ENCODE results near the gene PVR.
"Not testable (repeated sequence)": the region's sequence is repeated elsewhere in the genome, so short reads cannot be mapped to it uniquely, and the experiment has no call there.

The PVR gene

GRCh38 chr19:44627631-44628030 lies 16.1 kb upstream of the PVR start:
- Mint-ChIP-seq H3K27ac (no peak overlapping the region), H3K4me3 (no peak overlapping the region)

DNA sequence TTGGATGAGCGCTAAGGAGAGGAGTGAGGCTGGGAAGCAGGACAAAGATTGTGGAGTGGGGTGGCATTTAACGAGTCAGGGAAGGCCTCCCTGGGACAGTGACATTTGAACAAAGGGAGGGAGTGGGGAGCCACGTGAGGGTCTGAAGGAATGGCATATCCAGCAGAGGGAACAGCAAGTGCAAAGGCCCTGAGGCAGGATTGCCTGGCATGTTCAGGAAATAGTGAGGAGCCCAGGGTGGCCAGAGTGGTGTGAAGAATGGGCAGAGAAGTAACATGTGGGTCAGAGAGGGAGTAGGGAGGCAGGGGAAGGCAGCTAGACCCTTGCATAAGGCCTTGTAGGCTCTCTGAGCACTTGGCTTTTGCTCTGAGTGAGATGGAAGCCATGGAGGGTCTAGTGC lies 14.9 kb upstream of the PVR start:
- no peaks in the 10 kb centered on the region for H3K4me1 Mint-ChIP-seq (ENCODE audit: low read depth)
- H3K27me3 Mint-ChIP-seq (ENCODE audit: low read depth) = no peaks in the 10 kb centered on the region
- H3K36me3 Mint-ChIP-seq (ENCODE audit: low read depth) = no peaks in the 10 kb centered on the region
- no peak overlapping the region for H3K27ac Mint-ChIP-seq
- no peaks in the 10 kb centered on the region for H3K9me3 Mint-ChIP-seq
- H3K4me3 Mint-ChIP-seq = no peak overlapping the region

More at GRCh38 chr19:44627631-44628030, 16.1 kb upstream of the PVR start:
- Mint-ChIP-seq H3K4me1 (ENCODE audit: low read depth) (no peaks in the 10 kb centered on the region), H3K9me3 (peaks cover 2% of the 10 kb centered on the region), H3K27me3 (ENCODE audit: low read depth) (no peaks in the 10 kb centered on the region), H3K36me3 (ENCODE audit: low read depth) (no peaks in the 10 kb centered on the region)

DNA sequence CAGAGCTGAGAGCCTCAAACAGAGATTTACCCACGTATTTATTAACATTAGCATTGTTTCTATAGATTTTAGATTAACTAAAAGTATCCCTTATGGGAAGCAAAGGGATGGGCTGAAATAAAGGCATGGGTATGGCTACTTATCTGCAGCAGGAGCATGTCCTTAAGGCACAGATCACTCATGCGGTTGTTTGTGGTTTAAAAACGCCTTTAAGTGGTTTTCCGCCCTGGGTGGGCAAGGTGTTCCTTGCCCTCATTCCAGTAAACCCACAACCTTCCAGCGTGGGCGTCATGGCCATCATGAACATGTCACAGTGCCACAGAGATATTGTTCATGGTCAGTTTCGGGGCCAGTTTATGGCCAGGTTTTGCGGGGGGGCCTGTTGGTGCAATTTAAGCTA lies 12.1 kb upstream of the PVR start:
- not testable (repeated sequence) for H3K27me3 Mint-ChIP-seq (ENCODE audit: low read depth); H3K27ac Mint-ChIP-seq; H3K4me1 Mint-ChIP-seq (ENCODE audit: low read depth); H3K4me3 Mint-ChIP-seq; H3K36me3 Mint-ChIP-seq (ENCODE audit: low read depth); H3K9me3 Mint-ChIP-seq

GRCh38 chr19:44634058-44634457 lies 9.7 kb upstream of the PVR start:
- not testable (repeated sequence) for H3K27ac Mint-ChIP-seq

DNA sequence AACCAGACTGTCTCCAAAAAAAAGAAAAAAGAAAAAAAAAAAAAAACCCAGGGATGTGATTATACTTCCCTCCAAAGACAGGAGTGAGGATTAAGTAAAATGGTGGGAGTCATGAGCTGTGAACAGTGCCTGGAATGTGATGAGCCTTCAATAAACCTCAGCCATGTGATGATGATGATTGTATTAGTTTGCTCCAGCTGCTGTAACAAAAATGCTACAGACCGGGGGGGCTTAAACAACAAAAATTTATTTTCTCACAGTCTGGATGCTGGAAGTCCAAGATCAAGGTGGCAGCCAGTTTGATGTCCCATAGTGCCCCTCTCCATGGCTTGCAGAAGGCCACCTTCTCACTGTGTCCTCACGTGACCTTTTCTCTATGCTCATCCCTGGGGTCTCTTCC lies 8.9 kb upstream of the PVR start:
- Mint-ChIP-seq H3K9me3 (peaks cover 3% of the 10 kb centered on the region), H3K36me3 (ENCODE audit: low read depth) (no peaks in the 10 kb centered on the region), H3K27me3 (ENCODE audit: low read depth) (no peaks in the 10 kb centered on the region), H3K27ac (no peak overlapping the region), H3K4me3 (no peak overlapping the region), H3K4me1 (ENCODE audit: low read depth) (no peaks in the 10 kb centered on the region)

More at GRCh38 chr19:44634058-44634457, 9.7 kb upstream of the PVR start:
- H3K9me3 Mint-ChIP-seq; H3K4me1 Mint-ChIP-seq (ENCODE audit: low read depth); H3K36me3 Mint-ChIP-seq (ENCODE audit: low read depth); H3K4me3 Mint-ChIP-seq; H3K27me3 Mint-ChIP-seq (ENCODE audit: low read depth): not testable (repeated sequence)

- Mint-ChIP-seq H3K27ac (no peak overlapping the region), H3K36me3 (ENCODE audit: low read depth) (no peaks in the 10 kb centered on the region), H3K9me3 (peaks cover 3% of the 10 kb centered on the region), H3K4me1 (ENCODE audit: low read depth) (no peaks in the 10 kb centered on the region), H3K27me3 (ENCODE audit: low read depth) (no peaks in the 10 kb centered on the region), H3K4me3 (no peak overlapping the region)
Measured at GRCh38 chr19:44635581-44636438, 7.9 kb upstream of the PVR start.

GRCh38 chr19:44636439-44637389 lies 7.0 kb upstream of the PVR start:
- Mint-ChIP-seq H3K27ac (no peak overlapping the region), H3K4me3 (no peak overlapping the region), H3K36me3 (ENCODE audit: low read depth) (no peaks in the 10 kb centered on the region), H3K9me3 (peaks cover 3% of the 10 kb centered on the region), H3K4me1 (ENCODE audit: low read depth) (no peaks in the 10 kb centered on the region), H3K27me3 (ENCODE audit: low read depth) (peaks cover 4% of the 10 kb centered on the region)

DNA sequence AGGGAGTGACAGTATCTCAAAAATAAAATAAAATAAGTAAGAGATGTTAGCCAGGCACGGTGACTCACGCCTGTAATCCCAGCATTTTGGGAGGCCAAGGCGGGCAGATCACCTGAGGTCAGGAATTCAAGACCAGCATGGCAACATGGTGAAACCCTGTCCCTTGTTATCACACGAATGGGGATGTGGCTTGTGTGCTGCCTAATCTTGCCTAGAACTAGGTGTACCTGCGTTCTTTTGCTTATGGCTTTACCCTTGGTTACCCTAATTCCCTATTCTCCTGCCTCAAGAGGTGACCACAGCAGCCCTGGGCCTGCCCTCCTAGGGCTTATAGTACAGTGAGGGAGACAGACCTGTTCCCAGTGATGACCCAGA lies 6.3 kb upstream of the PVR start:
- no peaks in the 10 kb centered on the region for H3K4me1 Mint-ChIP-seq (ENCODE audit: low read depth)
- H3K27me3 Mint-ChIP-seq (ENCODE audit: low read depth) = peaks cover 7% of the 10 kb centered on the region
- H3K36me3 Mint-ChIP-seq (ENCODE audit: low read depth) = no peaks in the 10 kb centered on the region
- H3K27ac Mint-ChIP-seq = no peak overlapping the region
- no peak overlapping the region for H3K4me3 Mint-ChIP-seq
- peaks cover 3% of the 10 kb centered on the region for H3K9me3 Mint-ChIP-seq

DNA sequence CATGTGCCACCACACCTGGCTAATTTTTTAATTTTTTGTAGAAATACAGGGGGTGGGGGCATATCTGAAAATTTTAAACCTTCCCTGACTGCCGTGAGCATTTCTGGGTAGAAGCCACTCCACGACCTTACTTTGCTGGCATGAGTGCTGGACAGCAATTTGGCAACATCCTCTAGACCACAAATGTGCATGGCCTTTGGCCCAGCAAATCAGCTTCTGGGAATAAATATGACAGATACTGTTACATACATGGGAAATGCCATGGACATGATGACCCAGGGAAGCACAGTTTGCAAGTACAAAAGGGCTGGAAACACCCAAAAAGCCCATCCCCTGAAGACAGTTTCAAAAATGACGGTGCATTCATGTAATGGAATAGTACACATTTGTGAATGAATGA lies 3.2 kb upstream of the PVR start:
- Mint-ChIP-seq H3K4me3 (no peak overlapping the region), H3K27ac (no peak overlapping the region), H3K9me3 (no peaks in the 10 kb centered on the region), H3K36me3 (ENCODE audit: low read depth) (no peaks in the 10 kb centered on the region), H3K4me1 (ENCODE audit: low read depth) (peaks cover 3% of the 10 kb centered on the region), H3K27me3 (ENCODE audit: low read depth) (peaks cover 16% of the 10 kb centered on the region)

DNA sequence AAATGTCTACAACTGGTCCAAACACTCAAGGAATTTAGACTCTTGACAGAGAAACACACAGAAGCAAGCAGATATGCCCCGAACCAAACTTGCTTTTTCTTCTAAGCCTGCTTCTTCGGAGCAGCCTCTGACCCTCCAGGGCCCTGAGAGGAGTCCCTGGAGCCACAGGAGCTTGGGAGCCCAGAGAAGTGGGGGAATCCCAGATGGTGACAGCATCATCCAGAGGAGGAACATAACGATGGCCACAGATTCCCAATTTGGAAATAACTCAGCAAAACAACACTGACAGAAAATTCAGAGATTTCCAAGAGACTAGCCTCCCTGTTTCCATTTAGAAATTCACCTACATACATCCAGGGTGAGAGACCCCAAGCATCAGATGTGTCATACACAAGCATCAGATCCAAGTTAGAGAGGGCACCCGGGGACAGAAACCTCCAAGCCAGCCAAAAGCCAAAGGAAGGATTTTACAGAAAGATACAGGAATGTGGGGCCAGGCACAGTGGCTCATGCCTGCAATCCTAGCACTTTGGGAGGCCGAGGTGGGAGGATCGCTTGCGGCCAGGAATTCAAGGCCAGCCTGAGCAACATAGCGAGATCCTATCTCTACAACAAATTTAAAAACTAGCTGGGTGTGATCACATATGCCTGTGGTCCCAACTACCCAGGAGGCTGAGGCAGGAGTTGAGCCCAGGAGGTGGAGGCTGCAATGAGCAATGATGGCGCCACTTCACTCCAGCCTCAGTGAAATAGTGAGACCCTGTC lies 2.0 kb upstream of the PVR start:
- peaks cover 16% of the 10 kb centered on the region for H3K27me3 Mint-ChIP-seq (ENCODE audit: low read depth)
- no peaks in the 10 kb centered on the region for H3K9me3 Mint-ChIP-seq
- H3K36me3 Mint-ChIP-seq (ENCODE audit: low read depth) = no peaks in the 10 kb centered on the region
- no peak overlapping the region for H3K27ac Mint-ChIP-seq
- H3K4me3 Mint-ChIP-seq = no peak overlapping the region
- H3K4me1 Mint-ChIP-seq (ENCODE audit: low read depth) = peaks cover 3% of the 10 kb centered on the region

- Mint-ChIP-seq H3K27ac (no peak overlapping the region), H3K9me3 (no peaks in the 10 kb centered on the region), H3K27me3 (ENCODE audit: low read depth) (peaks cover 16% of the 10 kb centered on the region), H3K4me3 (no peak overlapping the region), H3K36me3 (ENCODE audit: low read depth) (no peaks in the 10 kb centered on the region), H3K4me1 (ENCODE audit: low read depth) (peaks cover 3% of the 10 kb centered on the region)
Measured at GRCh38 chr19:44642377-44642776, 1.3 kb upstream of the PVR start.

DNA sequence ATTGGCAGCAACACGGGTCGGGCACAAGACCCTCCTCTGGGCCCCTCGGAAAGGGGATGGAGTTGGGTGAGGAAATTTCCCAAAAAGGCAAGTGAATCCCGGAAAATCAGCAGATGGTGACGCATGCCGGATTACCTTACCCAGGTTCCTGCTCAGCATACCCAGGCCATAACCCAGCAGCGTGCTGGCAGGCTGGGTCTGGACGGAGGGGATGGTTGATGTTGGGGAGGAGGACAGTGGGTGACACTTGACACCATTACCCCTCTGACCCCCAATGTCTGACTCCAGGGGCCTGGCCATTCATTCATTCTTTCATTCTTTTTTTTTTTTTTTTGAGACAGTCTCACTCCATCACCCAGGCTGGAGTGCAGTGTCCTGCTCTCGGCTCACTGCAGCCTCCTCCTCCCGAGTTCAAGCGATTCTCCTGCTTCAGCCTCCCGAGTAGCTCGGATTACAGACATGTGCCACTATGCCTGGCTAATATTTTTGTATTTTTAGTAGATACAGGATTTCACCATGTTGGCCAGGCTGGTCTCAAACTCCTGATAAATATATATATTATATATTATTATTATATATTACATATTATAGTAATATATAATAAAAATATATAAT lies 799 bp downstream of the PVR start:
- H3K27ac Mint-ChIP-seq = no peak overlapping the region
- H3K4me1 Mint-ChIP-seq (ENCODE audit: low read depth) = peaks cover 3% of the 10 kb centered on the region
- no peaks in the 10 kb centered on the region for H3K36me3 Mint-ChIP-seq (ENCODE audit: low read depth)
- peaks cover 16% of the 10 kb centered on the region for H3K27me3 Mint-ChIP-seq (ENCODE audit: low read depth)
- H3K9me3 Mint-ChIP-seq = no peaks in the 10 kb centered on the region
- peak overlapping the region; percentile 68 for H3K4me3 Mint-ChIP-seq

- H3K36me3 Mint-ChIP-seq (ENCODE audit: low read depth) = no peaks in the 10 kb centered on the region
- peaks cover 3% of the 10 kb centered on the region for H3K4me1 Mint-ChIP-seq (ENCODE audit: low read depth)
- no peaks in the 10 kb centered on the region for H3K9me3 Mint-ChIP-seq
- H3K27ac Mint-ChIP-seq = no peak overlapping the region
- H3K27me3 Mint-ChIP-seq (ENCODE audit: low read depth) = peaks cover 16% of the 10 kb centered on the region
- no peak overlapping the region for H3K4me3 Mint-ChIP-seq
Measured at GRCh38 chr19:44645407-44646048, 1.8 kb downstream of the PVR start.

GRCh38 chr19:44646049-44646416 lies 2.3 kb downstream of the PVR start:
- Mint-ChIP-seq H3K4me3 (no peak overlapping the region), H3K36me3 (ENCODE audit: low read depth) (no peaks in the 10 kb centered on the region), H3K9me3 (no peaks in the 10 kb centered on the region), H3K27ac (no peak overlapping the region), H3K4me1 (ENCODE audit: low read depth) (peaks cover 3% of the 10 kb centered on the region), H3K27me3 (ENCODE audit: low read depth) (peaks cover 16% of the 10 kb centered on the region)
